Peyer's patch (tissue), 4 donors: ENCODE results near the gene EXOC4.

Source experiments
- CTCF ChIP-seq, 6 experiments: fragments of 450-650 bp in 4 of 6; fragments of 200-600 bp in 2 of 6; sonication (generic) in 1 of 6; IDR thresholded peaks; one replicate each; pipeline ENCODE4 v1.5.1; 2017 to 2019; ENCODE audit warnings: antibody characterized with exemption in 6 of 6, mild to moderate bottlenecking in 3 of 6, moderate library complexity in 1 of 6
- POLR2A ChIP-seq, 2 donors: fragments of 450-650 bp; IDR thresholded peaks; one replicate each; pipeline ENCODE4 v1.5.1; 2017; ENCODE audit warnings: antibody characterized with exemption in 2 of 2, mild to moderate bottlenecking in 2 of 2, moderate library complexity in 2 of 2

- TF ChIP-seq CTCF (IDR thresholded peaks at IDR 0.05) (no peak), POLR2A (IDR thresholded peaks at IDR 0.05) (no peak)
Observed at GRCh38 chr7:133391206-133391605, 138.3 kb downstream of the EXOC4 start.
